Body of pancreas (tissue), 4 donors: Measurements from ENCODE around the gene GLI3.

Source experiments
- CTCF ChIP-seq, 7 experiments: fragments of 450-650 bp in 4 of 7; fragments of 200-600 bp in 3 of 7; sonication (generic) in 3 of 7; IDR thresholded peaks; one replicate each; pipeline ENCODE4 v1.5.1; 2016 to 2019; ENCODE audit warnings: antibody characterized with exemption in 7 of 7
- POLR2A ChIP-seq, 3 donors: fragments of 450-650 bp; IDR thresholded peaks; one replicate each; pipeline ENCODE4 v1.6.1; 2016; ENCODE audit warnings: antibody characterized with exemption in 3 of 3, mild to moderate bottlenecking in 2 of 3

- TF ChIP-seq CTCF (IDR thresholded peaks at IDR 0.05) (no peak), POLR2A (IDR thresholded peaks at IDR 0.05) (no peak)
These were observed 240.5 kb downstream of the GLI3 start for GRCh38 chr7:41996381-41997035.
